HCT116 (cell line): ENCODE data around the gene DDX54. TPM values are rescaled to one million over a fixed set of nuclear protein-coding genes. Genes with fewer than 3 reads are reported as not detected.
"Not testable (repeated sequence)": the region's sequence is repeated elsewhere in the genome, so short reads cannot be mapped to it uniquely, and the experiment has no call there.

Experiments
- ATAC-seq: fragments of 200-7000 bp; cut with Tn5 transposase; 2 replicates; pipeline ENCODE4 v1.9.1; 2020; ENCODE audit warnings: mild to moderate bottlenecking, moderate library complexity
- BruUV-seq: library from RNA; stranded (reverse); fragments of 400-500 nt; replicated peaks from 2 replicates; lab custom pipeline; 2021; lab: Mats Ljungman, UMichigan
- CTCF ChIA-PET: fragments of 300-600 bp; sonication (Branson Sonifier 250); formaldehyde crosslinking; loops from one replicate; lab custom pipeline; 2021; ENCODE audit warnings: antibody characterized with exemption; lab: Charles Lee
- POLR2A ChIA-PET: fragments of 300-600, 350-600 bp; sonication (Branson Sonifier 250); formaldehyde crosslinking; loops from one replicate; lab custom pipeline; 2021; ENCODE audit warnings: antibody characterized with exemption; lab: Charles Lee
- RAD21 ChIA-PET, 2 experiments: fragments of 300-600 bp; sonication (Branson Sonifier 250); formaldehyde crosslinking; loops; one replicate each; lab custom pipeline; 2023; ENCODE audit warnings: low total read pairs in 2 of 2; ENCODE audit not compliant: uncharacterized antibody in 2 of 2, unreplicated experiment in 2 of 2, low non-redundant PET in 1 of 2; lab: Charles Lee
- DNase-seq: peaks from one replicate; pipeline ENCODE4 v3.0.0-alpha.2; 2010; ENCODE audit warnings: low read depth, low spot score
- H2AFZ ChIP-seq: fragments of 200-600 bp; shearing (Covaris generic), sonication (generic); 2 replicates; pipeline ENCODE4 v1.6.1; 2017; ENCODE audit warnings: low read depth, mixed run types, mixed read lengths, antibody characterized with exemption, low read length; ENCODE audit not compliant: poor library complexity, severe bottlenecking
- H3K27ac ChIP-seq: 2 replicates; pipeline ENCODE4 v1.5.1; 2012; ENCODE audit warnings: low read depth, low read length
- H3K27me3 ChIP-seq: fragments of 200-600 bp; sonication (generic); 2 replicates; pipeline ENCODE4 v1.6.1; 2016; ENCODE audit warnings: mixed run types, low read length, mixed read lengths; ENCODE audit not compliant: insufficient read depth
- H3K36me3 ChIP-seq, 2 experiments: fragments of 200-500 bp in 1 of 2; fragments of 200-600 bp in 1 of 2; sonication (Bioruptor generic) in 1 of 2; sonication (generic) in 1 of 2; 2 replicates each; pipeline versions ENCODE4 v1.5.1 to v1.6.1; 2014 to 2016; ENCODE audit warnings: low read length in 2 of 2, inconsistent platforms in 1 of 2, mixed read lengths in 1 of 2, mixed run types in 1 of 2; ENCODE audit not compliant: insufficient read depth in 2 of 2, control insufficient read depth in 1 of 2
- H3K4me1 ChIP-seq, 2 experiments: fragments of 200-600 bp in 1 of 2; sonication (generic) in 1 of 2; 2 replicates each; pipeline versions ENCODE4 v1.5.1 to v1.6.1; 2012 to 2017; ENCODE audit warnings: low read length in 2 of 2, inconsistent platforms in 1 of 2, mild to moderate bottlenecking in 1 of 2, mixed read lengths in 1 of 2, mixed run types in 1 of 2, moderate library complexity in 1 of 2; ENCODE audit not compliant: insufficient read depth in 2 of 2, control insufficient read depth in 1 of 2
- H3K4me2 ChIP-seq: fragments of 200-600 bp; sonication (generic); 2 replicates; pipeline ENCODE4 v1.6.1; 2017; ENCODE audit warnings: mixed run types, low read length, mixed read lengths
- H3K4me3 ChIP-seq, 2 experiments: fragments of 200-600 bp in 1 of 2; sonication (generic) in 1 of 2; replicated peaks in 1 of 2; 2 replicates each; pipeline ENCODE4 v1.5.1; 2011 to 2016; ENCODE audit warnings: low read length in 2 of 2, control low read depth in 1 of 2, low read depth in 1 of 2, mild to moderate bottlenecking in 1 of 2, mixed read lengths in 1 of 2, mixed run types in 1 of 2
- H3K79me2 ChIP-seq: fragments of 200-600 bp; sonication (generic); 2 replicates; pipeline ENCODE4 v1.6.1; 2017; ENCODE audit warnings: mild to moderate bottlenecking, mixed run types, low read length, moderate library complexity, mixed read lengths; ENCODE audit not compliant: insufficient read depth
- H3K9ac ChIP-seq: fragments of 200-600 bp; sonication (generic); 2 replicates; pipeline ENCODE4 v1.6.1; 2016; ENCODE audit warnings: low read length, mixed read lengths
- H3K9me2 ChIP-seq: fragments of 200-600 bp; sonication (generic), shearing (Covaris generic); 2 replicates; pipeline ENCODE4 v1.6.1; 2017; ENCODE audit warnings: mixed run types, mild to moderate bottlenecking, moderate library complexity; ENCODE audit not compliant: insufficient read depth
- H3K9me3 ChIP-seq, 2 experiments: fragments of 200-500 bp in 1 of 2; fragments of 200-600 bp in 1 of 2; sonication (Bioruptor generic) in 1 of 2; sonication (generic) in 1 of 2; 2 replicates each; pipeline ENCODE4 v1.6.1; 2014 to 2017; ENCODE audit warnings: low read length in 2 of 2, mixed read lengths in 2 of 2, inconsistent platforms in 1 of 2, low read depth in 1 of 2, mild to moderate bottlenecking in 1 of 2, mixed run types in 1 of 2, moderate library complexity in 1 of 2; ENCODE audit not compliant: control insufficient read depth in 1 of 2, insufficient read depth in 1 of 2
- H4K20me1 ChIP-seq: fragments of 200-600 bp; sonication (generic), shearing (Covaris generic); 2 replicates; pipeline ENCODE4 v1.6.1; 2017; ENCODE audit warnings: mixed run types, mild to moderate bottlenecking, moderate library complexity; ENCODE audit not compliant: insufficient read depth
- CTCF ChIP-seq, 3 experiments: fragments of 200-600 bp in 1 of 3; sonication (generic) in 1 of 3; IDR thresholded peaks in 2 of 3; conservative IDR thresholded peaks in 1 of 3; 2 replicates each; pipeline ENCODE4 v1.5.1; 2012 to 2017; ENCODE audit warnings: low read depth in 2 of 3, low read length in 2 of 3, antibody characterized with exemption in 1 of 3, borderline replicate concordance in 1 of 3, control low read depth in 1 of 3, mild to moderate bottlenecking in 1 of 3, mixed read lengths in 1 of 3, mixed run types in 1 of 3, moderate library complexity in 1 of 3; ENCODE audit not compliant: insufficient read depth in 1 of 3
- EZH2phosphoT487 ChIP-seq: fragments of 200-600 bp; IDR thresholded peaks from 2 replicates; pipeline ENCODE4 v1.6.1; 2018; ENCODE audit warnings: antibody characterized with exemption, borderline replicate concordance
- FOSL1 ChIP-seq: IDR thresholded peaks from 2 replicates; pipeline ENCODE4 v1.6.1; 2012; ENCODE audit warnings: low read depth
- JUND ChIP-seq: IDR thresholded peaks from 2 replicates; pipeline ENCODE4 v1.6.1; 2012
- MAX ChIP-seq: IDR thresholded peaks from 2 replicates; pipeline ENCODE4 v1.6.1; 2012
- RAD21 ChIP-seq: IDR thresholded peaks from 2 replicates; pipeline ENCODE4 v1.6.1; 2012; ENCODE audit warnings: low read depth, mild to moderate bottlenecking
- SIN3A ChIP-seq: IDR thresholded peaks from 2 replicates; pipeline ENCODE4 v1.6.1; 2012; ENCODE audit warnings: low read depth
- SP1 ChIP-seq: IDR thresholded peaks from 2 replicates; pipeline ENCODE4 v1.6.1; 2012; ENCODE audit warnings: low read depth
- TCF7L2 ChIP-seq: IDR thresholded peaks from 2 replicates; pipeline ENCODE4 v1.7.0; 2011; ENCODE audit warnings: borderline replicate concordance, inconsistent platforms; ENCODE audit not compliant: insufficient read depth, insufficient read length; ENCODE audit errors: extremely low read depth
- YY1 ChIP-seq: IDR thresholded peaks from 2 replicates; pipeline ENCODE4 v1.6.1; 2011; ENCODE audit warnings: low read length, low read depth, moderate library complexity, mild to moderate bottlenecking; ENCODE audit not compliant: insufficient replicate concordance; ENCODE audit errors: extremely low read depth
- ZFX ChIP-seq: fragments of 450-650 bp; IDR thresholded peaks from 2 replicates; pipeline ENCODE4 v1.6.1; 2017
- ZNF274 ChIP-seq: fragments of 200-500 bp; sonication (Bioruptor generic); IDR thresholded peaks from 2 replicates; pipeline ENCODE4 v1.6.1; 2014; ENCODE audit warnings: mild to moderate bottlenecking, low read depth, low read length, inconsistent platforms
- intact Hi-C: fragments of 100-400 bp; cut with micrococcal nuclease; formaldehyde crosslinking; loops from 2 replicates; pipeline ENCODE4 v1.10.0; 2022
- total RNA-seq: library from RNA; stranded (reverse); gene quantifications from one replicate; pipeline ENCODE4 v1.2.1, GENCODE V29; 2021; ENCODE audit not compliant: unreplicated experiment
- TF ChIP-seq, protein P1 (sequence below): IDR thresholded peaks from 2 replicates; pipeline ENCODE4 v1.6.1; 2012; ENCODE audit warnings: low read depth
- TF ChIP-seq, protein P2 (sequence below): IDR thresholded peaks from 2 replicates; pipeline ENCODE4 v1.6.1; 2012

DDX54 gene
- total RNA-seq, 1 experiment from 2014 or later, result 110 TPM

DNA sequence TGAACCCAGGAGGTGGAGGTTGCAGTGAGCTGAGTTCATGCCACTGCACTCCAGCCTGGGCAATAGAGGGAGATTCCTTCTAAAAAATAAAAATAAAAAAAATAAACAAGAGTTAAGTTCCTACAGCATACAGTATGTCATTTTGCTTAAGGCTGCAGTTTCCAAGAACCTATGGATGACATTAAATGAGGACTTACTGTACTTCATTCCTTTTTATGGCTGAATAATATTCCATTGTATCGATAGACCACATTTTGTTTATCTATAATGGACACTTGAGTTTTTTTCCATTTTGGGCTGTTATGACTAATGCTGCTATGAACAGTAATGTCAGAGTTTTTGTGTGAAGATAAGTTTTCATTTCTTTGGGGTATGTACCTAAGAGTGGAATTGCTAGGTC is 67.1 kb downstream of the DDX54 start (continued):
- TF ChIP-seq, protein P1, sequence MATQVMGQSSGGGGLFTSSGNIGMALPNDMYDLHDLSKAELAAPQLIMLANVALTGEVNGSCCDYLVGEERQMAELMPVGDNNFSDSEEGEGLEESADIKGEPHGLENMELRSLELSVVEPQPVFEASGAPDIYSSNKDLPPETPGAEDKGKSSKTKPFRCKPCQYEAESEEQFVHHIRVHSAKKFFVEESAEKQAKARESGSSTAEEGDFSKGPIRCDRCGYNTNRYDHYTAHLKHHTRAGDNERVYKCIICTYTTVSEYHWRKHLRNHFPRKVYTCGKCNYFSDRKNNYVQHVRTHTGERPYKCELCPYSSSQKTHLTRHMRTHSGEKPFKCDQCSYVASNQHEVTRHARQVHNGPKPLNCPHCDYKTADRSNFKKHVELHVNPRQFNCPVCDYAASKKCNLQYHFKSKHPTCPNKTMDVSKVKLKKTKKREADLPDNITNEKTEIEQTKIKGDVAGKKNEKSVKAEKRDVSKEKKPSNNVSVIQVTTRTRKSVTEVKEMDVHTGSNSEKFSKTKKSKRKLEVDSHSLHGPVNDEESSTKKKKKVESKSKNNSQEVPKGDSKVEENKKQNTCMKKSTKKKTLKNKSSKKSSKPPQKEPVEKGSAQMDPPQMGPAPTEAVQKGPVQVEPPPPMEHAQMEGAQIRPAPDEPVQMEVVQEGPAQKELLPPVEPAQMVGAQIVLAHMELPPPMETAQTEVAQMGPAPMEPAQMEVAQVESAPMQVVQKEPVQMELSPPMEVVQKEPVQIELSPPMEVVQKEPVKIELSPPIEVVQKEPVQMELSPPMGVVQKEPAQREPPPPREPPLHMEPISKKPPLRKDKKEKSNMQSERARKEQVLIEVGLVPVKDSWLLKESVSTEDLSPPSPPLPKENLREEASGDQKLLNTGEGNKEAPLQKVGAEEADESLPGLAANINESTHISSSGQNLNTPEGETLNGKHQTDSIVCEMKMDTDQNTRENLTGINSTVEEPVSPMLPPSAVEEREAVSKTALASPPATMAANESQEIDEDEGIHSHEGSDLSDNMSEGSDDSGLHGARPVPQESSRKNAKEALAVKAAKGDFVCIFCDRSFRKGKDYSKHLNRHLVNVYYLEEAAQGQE, result no peak
- no peak for TF ChIP-seq SP1
- no peak for TF ChIP-seq RAD21

DNA sequence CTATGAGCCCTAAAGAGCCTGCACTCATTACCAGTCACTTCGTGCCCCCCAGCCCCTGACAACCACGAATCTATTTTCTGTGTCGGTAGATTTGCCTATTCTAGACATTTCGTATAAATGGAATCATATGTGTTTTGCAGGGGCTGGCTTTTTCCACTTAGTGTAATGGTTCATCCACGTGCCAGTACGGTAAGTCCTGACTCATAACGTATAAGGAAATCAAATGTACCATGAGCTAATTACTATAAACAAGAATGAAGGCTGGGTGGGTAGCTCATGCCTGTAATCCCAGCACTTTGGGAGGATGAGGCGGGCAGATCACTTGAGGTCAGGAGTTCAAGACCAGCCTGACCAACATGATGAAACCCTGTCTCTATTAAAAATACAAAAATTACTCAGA is 67.6 kb downstream of the DDX54 start:
- intact Hi-C loops, H3K9me2 ChIP-seq, H3K4me2 ChIP-seq, H3K4me1 ChIP-seq, BruUV-seq, RAD21 ChIA-PET, H3K27me3 ChIP-seq, DNase-seq, POLR2A ChIA-PET, H3K79me2 ChIP-seq, H4K20me1 ChIP-seq, H2AFZ ChIP-seq, H3K36me3 ChIP-seq, H3K4me3 ChIP-seq, CTCF ChIA-PET, H3K9me3 ChIP-seq, H3K27ac ChIP-seq, ATAC-seq, H3K9ac ChIP-seq: not testable (repeated sequence)

- ChIA-PET CTCF (no interaction called here), POLR2A (no interaction called here), RAD21 (no interaction called here)
- TF ChIP-seq YY1, result no peak
- no peak for TF ChIP-seq ZNF274
- no peak for TF ChIP-seq TCF7L2
- no peak for TF ChIP-seq ZFX
- no peak for TF ChIP-seq MAX
- no peak for TF ChIP-seq SIN3A
- TF ChIP-seq, protein P2, sequence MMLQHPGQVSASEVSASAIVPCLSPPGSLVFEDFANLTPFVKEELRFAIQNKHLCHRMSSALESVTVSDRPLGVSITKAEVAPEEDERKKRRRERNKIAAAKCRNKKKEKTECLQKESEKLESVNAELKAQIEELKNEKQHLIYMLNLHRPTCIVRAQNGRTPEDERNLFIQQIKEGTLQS, result no peak
- TF ChIP-seq CTCF (IDR thresholded peaks at IDR 0.05 in 2 of 3, conservative IDR thresholded peaks at IDR 0.05 in 1 of 3; ENCODE audit: borderline replicate concordance in 1 of 3, insufficient read depth in 1 of 3, low read depth in 2 of 3, low read length in 2 of 3), result no peak
- TF ChIP-seq FOSL1, result no peak
- no peak for TF ChIP-seq EZH2phosphoT487
- no peak for TF ChIP-seq JUND
- Histone ChIP-seq H3K79me2 (no peaks in the 10 kb centered on the region), H4K20me1 (no peaks in the 10 kb centered on the region), H3K4me1 (peaks cover 0 to 9% of the 10 kb centered on the region in 2 experiments; a peak in 2 of 4 replicates), H2AFZ (no peak overlapping the region), H3K9me3 (no peaks in the 10 kb centered on the region), H3K36me3 (no peaks in the 10 kb centered on the region), H3K4me3 (no peak overlapping the region), H3K4me2 (no peak overlapping the region), H3K9ac (no peak overlapping the region), H3K9me2 (no peaks in the 10 kb centered on the region), H3K27me3 (no peaks in the 10 kb centered on the region), H3K27ac (no peak overlapping the region)
- intact Hi-C loops, result no loop called here
- DNase-seq (no peak), ATAC-seq (no peak)
- no TSS peak for BruUV-seq
These were observed 68.4 kb downstream of the DDX54 start for GRCh38 chr12:113116875-113117274.
